Astrocyte (in vitro differentiated cells and primary cell): ENCODE results near the gene SLC7A8. TPM values are rescaled to one million over a fixed set of nuclear protein-coding genes. Genes with fewer than 3 reads are reported as not detected.
"Not testable (repeated sequence)": the region's sequence is repeated elsewhere in the genome, so short reads cannot be mapped to it uniquely, and the experiment has no call there.

Experiments
- DNase-seq: peaks from one replicate; pipeline ENCODE4 v3.0.0-alpha.2; 2010; ENCODE audit warnings: low read depth
- FAIRE-seq: peaks from 2 replicates; lab custom pipeline; 2011; peaks lifted over from hg19 to GRCh38; lab: Jason Lieb, UNC
- H2AFZ ChIP-seq: 2 replicates; pipeline ENCODE4 v1.6.0; 2012; ENCODE audit warnings: low read depth, low read length, inconsistent platforms
- H3K27ac ChIP-seq: 2 replicates; pipeline ENCODE4 v1.5.1; 2011; ENCODE audit warnings: low read depth, low read length, inconsistent platforms
- H3K27me3 ChIP-seq: 2 replicates; pipeline ENCODE4 v1.6.0; 2011; ENCODE audit warnings: low read length, inconsistent platforms; ENCODE audit not compliant: insufficient read depth
- H3K36me3 ChIP-seq: 2 replicates; pipeline ENCODE4 v1.5.1; 2011; ENCODE audit warnings: low read length, inconsistent platforms; ENCODE audit not compliant: insufficient read depth
- H3K4me1 ChIP-seq: 2 replicates; pipeline ENCODE4 v1.5.1; 2011; ENCODE audit warnings: low read length, inconsistent platforms; ENCODE audit not compliant: insufficient read depth
- H3K4me2 ChIP-seq: 2 replicates; pipeline ENCODE4 v1.6.0; 2012; ENCODE audit warnings: low read length, inconsistent platforms
- H3K4me3 ChIP-seq: 2 replicates; pipeline ENCODE4 v1.5.1; 2011; ENCODE audit warnings: low read depth, mild to moderate bottlenecking, low read length, inconsistent platforms; ENCODE audit not compliant: insufficient read depth
- H3K79me2 ChIP-seq: 2 replicates; pipeline ENCODE4 v1.6.0; 2012; ENCODE audit warnings: mild to moderate bottlenecking, low read length, inconsistent platforms; ENCODE audit not compliant: insufficient read depth
- H3K9ac ChIP-seq: 2 replicates; pipeline ENCODE4 v1.6.0; 2012; ENCODE audit warnings: mild to moderate bottlenecking, low read length, inconsistent platforms
- H3K9me3 ChIP-seq: 2 replicates; pipeline ENCODE4 v1.5.1; 2012; ENCODE audit warnings: low read depth, mild to moderate bottlenecking, low read length, inconsistent platforms; ENCODE audit not compliant: insufficient read depth
- H4K20me1 ChIP-seq: 2 replicates; pipeline ENCODE4 v1.6.0; 2012; ENCODE audit warnings: low read length, inconsistent platforms; ENCODE audit not compliant: insufficient read depth
- H3K27ac Mint-ChIP-seq: one replicate; pipeline ENCODE4 v1.8.0; 2021; ENCODE audit warnings: mild to moderate bottlenecking, mixed read lengths; ENCODE audit not compliant: unreplicated experiment
- H3K27me3 Mint-ChIP-seq: one replicate; pipeline ENCODE4 v1.8.0; 2021; ENCODE audit warnings: low read depth, mixed read lengths; ENCODE audit not compliant: unreplicated experiment
- H3K36me3 Mint-ChIP-seq: one replicate; pipeline ENCODE4 v1.8.0; 2021; ENCODE audit warnings: low read depth, mixed read lengths; ENCODE audit not compliant: unreplicated experiment
- H3K4me1 Mint-ChIP-seq: one replicate; pipeline ENCODE4 v1.8.0; 2021; ENCODE audit warnings: low read depth, mixed read lengths; ENCODE audit not compliant: unreplicated experiment
- H3K4me3 Mint-ChIP-seq: one replicate; pipeline ENCODE4 v1.8.0; 2021; ENCODE audit warnings: mild to moderate bottlenecking, moderate library complexity, mixed read lengths; ENCODE audit not compliant: unreplicated experiment
- H3K9me3 Mint-ChIP-seq: one replicate; pipeline ENCODE4 v1.8.0; 2021; ENCODE audit warnings: mild to moderate bottlenecking, mixed read lengths; ENCODE audit not compliant: unreplicated experiment
- EZH2 ChIP-seq: IDR thresholded peaks from 2 replicates; pipeline ENCODE4 v1.6.1; 2012; ENCODE audit warnings: mild to moderate bottlenecking, low read length, inconsistent platforms; ENCODE audit not compliant: insufficient read depth
- total RNA-seq: library from RNA; stranded (reverse); gene quantifications from 2 replicates; pipeline ENCODE4 v1.2.1, GENCODE V29; 2021
- TF ChIP-seq, protein P1 (sequence below): IDR thresholded peaks from 2 replicates; pipeline ENCODE4 v1.5.1; 2011; ENCODE audit warnings: low read depth, mild to moderate bottlenecking, inconsistent platforms, low read length, moderate library complexity; ENCODE audit not compliant: insufficient read depth

Gene SLC7A8
- total RNA-seq, 1 donor from 2014 or later = 6.5 TPM

DNA sequence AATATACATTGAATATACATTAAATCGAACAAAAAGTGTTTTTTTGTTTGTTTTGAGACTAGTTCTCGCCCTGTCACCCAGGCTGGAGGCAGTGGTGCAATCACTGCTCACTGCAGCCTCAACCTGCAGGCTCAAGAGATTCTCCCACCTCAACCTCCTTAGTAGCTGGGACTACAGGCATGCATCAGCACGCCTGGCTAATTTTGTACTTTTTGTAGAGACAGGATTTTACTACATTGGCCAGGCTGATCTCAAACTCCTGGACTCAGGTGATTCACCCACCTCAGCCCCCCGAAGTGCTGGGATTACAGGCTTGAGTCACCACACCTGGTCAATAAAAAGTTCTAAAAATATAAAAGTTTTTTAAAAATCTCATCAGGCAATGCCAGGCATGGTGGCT, 44.1 kb upstream of the SLC7A8 start:
- Histone ChIP-seq H3K9me3 (no peaks in the 10 kb centered on the region), H3K4me1 (no peaks in the 10 kb centered on the region), H2AFZ (no peak overlapping the region), H3K9ac (no peak overlapping the region), H3K27ac (no peak overlapping the region), H3K4me3 (no peak overlapping the region), H3K27me3 (no peaks in the 10 kb centered on the region), H3K4me2 (no peak overlapping the region), H3K79me2 (no peaks in the 10 kb centered on the region), H4K20me1 (no peaks in the 10 kb centered on the region), H3K36me3 (no peaks in the 10 kb centered on the region)
- DNase-seq = no peak
- no peak for TF ChIP-seq EZH2
- TF ChIP-seq, protein P1, sequence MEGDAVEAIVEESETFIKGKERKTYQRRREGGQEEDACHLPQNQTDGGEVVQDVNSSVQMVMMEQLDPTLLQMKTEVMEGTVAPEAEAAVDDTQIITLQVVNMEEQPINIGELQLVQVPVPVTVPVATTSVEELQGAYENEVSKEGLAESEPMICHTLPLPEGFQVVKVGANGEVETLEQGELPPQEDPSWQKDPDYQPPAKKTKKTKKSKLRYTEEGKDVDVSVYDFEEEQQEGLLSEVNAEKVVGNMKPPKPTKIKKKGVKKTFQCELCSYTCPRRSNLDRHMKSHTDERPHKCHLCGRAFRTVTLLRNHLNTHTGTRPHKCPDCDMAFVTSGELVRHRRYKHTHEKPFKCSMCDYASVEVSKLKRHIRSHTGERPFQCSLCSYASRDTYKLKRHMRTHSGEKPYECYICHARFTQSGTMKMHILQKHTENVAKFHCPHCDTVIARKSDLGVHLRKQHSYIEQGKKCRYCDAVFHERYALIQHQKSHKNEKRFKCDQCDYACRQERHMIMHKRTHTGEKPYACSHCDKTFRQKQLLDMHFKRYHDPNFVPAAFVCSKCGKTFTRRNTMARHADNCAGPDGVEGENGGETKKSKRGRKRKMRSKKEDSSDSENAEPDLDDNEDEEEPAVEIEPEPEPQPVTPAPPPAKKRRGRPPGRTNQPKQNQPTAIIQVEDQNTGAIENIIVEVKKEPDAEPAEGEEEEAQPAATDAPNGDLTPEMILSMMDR = no peak
- Mint-ChIP-seq H3K27ac (no peak overlapping the region), H3K4me3 (no peak overlapping the region), H3K9me3 (peaks cover 4% of the 10 kb centered on the region), H3K27me3 (no peaks in the 10 kb centered on the region), H3K4me1 (no peaks in the 10 kb centered on the region), H3K36me3 (no peaks in the 10 kb centered on the region)
- no peak for FAIRE-seq

- not testable (repeated sequence) for H3K27me3 ChIP-seq, H3K79me2 ChIP-seq, H2AFZ ChIP-seq, H3K9me3 Mint-ChIP-seq, H3K36me3 Mint-ChIP-seq, H4K20me1 ChIP-seq, H3K27ac ChIP-seq, H3K4me1 ChIP-seq, H3K9ac ChIP-seq, FAIRE-seq, H3K9me3 ChIP-seq, H3K4me3 Mint-ChIP-seq, H3K4me3 ChIP-seq, H3K4me1 Mint-ChIP-seq, H3K27me3 Mint-ChIP-seq, H3K4me2 ChIP-seq, H3K36me3 ChIP-seq, DNase-seq, H3K27ac Mint-ChIP-seq
Measured at GRCh38 chr14:23224958-23225357, 41.5 kb upstream of the SLC7A8 start.

DNA sequence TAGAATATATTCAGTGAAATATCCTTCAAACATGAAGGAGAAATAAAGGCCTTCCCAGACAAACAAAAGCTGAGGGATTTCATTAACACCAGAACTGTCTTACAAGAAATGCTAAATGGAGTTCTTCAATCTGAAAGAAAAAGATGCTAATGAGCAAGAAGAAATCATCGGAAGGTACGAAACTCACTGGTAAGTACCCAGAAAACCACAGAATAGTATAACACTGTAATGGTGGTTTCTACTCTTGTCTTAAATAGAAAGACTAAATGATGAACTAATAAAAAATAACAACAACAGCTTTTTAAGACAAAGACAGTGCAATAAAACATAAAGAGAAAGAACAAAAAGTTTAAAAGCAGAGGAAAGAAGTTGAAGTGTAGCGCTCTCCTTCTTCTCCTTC, 35.6 kb upstream of the SLC7A8 start:
- H3K4me1 Mint-ChIP-seq = no peaks in the 10 kb centered on the region
- H3K27ac Mint-ChIP-seq = no peak overlapping the region
- peaks cover 10% of the 10 kb centered on the region for H3K9me3 Mint-ChIP-seq
- H3K36me3 Mint-ChIP-seq = no peaks in the 10 kb centered on the region
- Histone ChIP-seq H3K9ac (no peak overlapping the region), H3K4me3 (no peak overlapping the region), H3K9me3 (peaks cover 4% of the 10 kb centered on the region), H3K79me2 (no peaks in the 10 kb centered on the region), H4K20me1 (no peaks in the 10 kb centered on the region), H3K4me1 (no peaks in the 10 kb centered on the region), H3K27ac (no peak overlapping the region), H2AFZ (no peak overlapping the region), H3K36me3 (no peaks in the 10 kb centered on the region), H3K4me2 (no peak overlapping the region), H3K27me3 (peaks cover 9% of the 10 kb centered on the region)
- H3K27me3 Mint-ChIP-seq = no peaks in the 10 kb centered on the region
- FAIRE-seq = no peak
- no peak for TF ChIP-seq EZH2
- TF ChIP-seq, protein P1 = no peak
- H3K4me3 Mint-ChIP-seq = no peak overlapping the region
- no peak for DNase-seq
